Measurements from ENCODE around the gene NLRP1. TPM values are rescaled to one million over a fixed set of nuclear protein-coding genes. Genes with fewer than 3 reads are reported as not detected.

The NLRP1 gene
- total RNA-seq, 4 donors from 2014 or later = 15.4 to 19.5 (median 18.0) TPM

- Histone ChIP-seq H3K27me3 (peaks cover 0 to 9% (median 0%) of the 10 kb centered on the region in 4 donors), H3K36me3 (peaks cover 0 to 6% (median 2%) of the 10 kb centered on the region in 4 donors), H3K9me3 (no peaks in the 10 kb centered on the region), H3K4me1 (no peaks in the 10 kb centered on the region), H3K27ac (replicated peaks in 1 of 4) (no peak overlapping the region), H3K4me3 (no peak overlapping the region)
- TF ChIP-seq CTCF (IDR thresholded peaks at IDR 0.05) = no peak
- intact Hi-C loops (cut with DNase I) = no loop called here
- no peak for DNase-seq (ENCODE audit: extremely low spot score)
- 87% methylated on average over 2 of the region's 2 CpGs for WGBS
Observed at GRCh38 chr17:5565808-5566207, 18.5 kb downstream of the NLRP1 start.

GRCh38 chr17:5563456-5563855 lies 20.9 kb downstream of the NLRP1 start:
- WGBS = 65% methylated on average over 2 of the region's 2 CpGs
- Histone ChIP-seq H3K27me3 (peaks cover 0 to 4% (median 0%) of the 10 kb centered on the region in 4 donors), H3K4me3 (no peak overlapping the region), H3K9me3 (no peaks in the 10 kb centered on the region), H3K4me1 (no peaks in the 10 kb centered on the region), H3K36me3 (peaks cover 0 to 26% (median 14%) of the 10 kb centered on the region in 4 donors), H3K27ac (replicated peaks in 1 of 4) (no peak overlapping the region)
- DNase-seq (ENCODE audit: extremely low spot score) = no peak
- no peak for TF ChIP-seq CTCF (IDR thresholded peaks at IDR 0.05)
- TF ChIP-seq POLR2AphosphoS5 (IDR thresholded peaks at IDR 0.05) = no peak
- no peak for TF ChIP-seq EP300 (IDR thresholded peaks at IDR 0.05)
- TF ChIP-seq POLR2A (IDR thresholded peaks at IDR 0.05; ENCODE audit: low read depth) = no peak
- intact Hi-C loops (cut with DNase I) = no loop called here

GRCh38 chr17:5562661-5563360 lies 21.5 kb downstream of the NLRP1 start:
- H3K27me3 ChIP-seq = peaks cover 0 to 3% (median 0%) of the 10 kb centered on the region in 4 donors
- 90% methylated on average over 6 of the region's 6 CpGs for WGBS
- intact Hi-C loops (cut with DNase I) = no loop called here
- no peaks in the 10 kb centered on the region for H3K9me3 ChIP-seq
- H3K27ac ChIP-seq (replicated peaks in 1 of 4) = no peak overlapping the region
- peaks cover 0 to 32% (median 20%) of the 10 kb centered on the region in 4 donors for H3K36me3 ChIP-seq
- H3K4me1 ChIP-seq = no peaks in the 10 kb centered on the region
- TF ChIP-seq CTCF (IDR thresholded peaks at IDR 0.05) (no peak), POLR2AphosphoS5 (IDR thresholded peaks at IDR 0.05) (no peak), EP300 (IDR thresholded peaks at IDR 0.05) (no peak), POLR2A (IDR thresholded peaks at IDR 0.05; ENCODE audit: low read depth) (no peak)
- no peak overlapping the region for H3K4me3 ChIP-seq
- no peak for DNase-seq (ENCODE audit: extremely low spot score)

GRCh38 chr17:5561736-5562571 lies 22.4 kb downstream of the NLRP1 start:
- 88% methylated on average over 14 of the region's 14 CpGs for WGBS
- TF ChIP-seq POLR2A (IDR thresholded peaks at IDR 0.05; ENCODE audit: low read depth) (no peak), CTCF (IDR thresholded peaks at IDR 0.05) (no peak), POLR2AphosphoS5 (IDR thresholded peaks at IDR 0.05) (no peak), EP300 (IDR thresholded peaks at IDR 0.05) (no peak)
- H3K27ac ChIP-seq (replicated peaks in 1 of 4) = no peak overlapping the region
- no peaks in the 10 kb centered on the region for H3K27me3 ChIP-seq
- intact Hi-C loops (cut with DNase I) = no loop called here
- H3K9me3 ChIP-seq = no peaks in the 10 kb centered on the region
- H3K4me1 ChIP-seq = no peaks in the 10 kb centered on the region
- peaks cover 0 to 37% (median 20%) of the 10 kb centered on the region in 4 donors for H3K36me3 ChIP-seq
- no peak overlapping the region for H3K4me3 ChIP-seq
- no peak for DNase-seq (ENCODE audit: extremely low spot score)
